Skeletal muscle satellite cell (primary cell): ENCODE results near the gene DCTN2.

ENCODE experiments used
- H3K27me3 ChIP-seq: 2 replicates; pipeline ENCODE4 v1.7.0; 2013; ENCODE audit warnings: low read length; ENCODE audit not compliant: control insufficient read depth, insufficient read depth
- H3K36me3 ChIP-seq: 2 replicates; pipeline ENCODE4 v1.7.0; 2013; ENCODE audit warnings: mild to moderate bottlenecking, control low read depth, low read length; ENCODE audit not compliant: insufficient read depth
- H3K4me1 ChIP-seq: 2 replicates; pipeline ENCODE4 v1.7.0; 2013; ENCODE audit warnings: low read length; ENCODE audit not compliant: control insufficient read depth, insufficient read depth
- H3K4me2 ChIP-seq: 2 replicates; pipeline ENCODE4 v1.7.0; 2013; ENCODE audit warnings: mild to moderate bottlenecking, low read length
- H3K4me3 ChIP-seq: 2 replicates; pipeline ENCODE4 v1.7.0; 2013; ENCODE audit warnings: low read length
- H3K9ac ChIP-seq: 2 replicates; pipeline ENCODE4 v1.7.0; 2013; ENCODE audit warnings: mild to moderate bottlenecking, low read depth, low read length, moderate library complexity
- H3K9me3 ChIP-seq: replicated peaks from 2 replicates; pipeline ENCODE4 v1.7.0; 2013; ENCODE audit warnings: mild to moderate bottlenecking, control low read depth, low read length

Gene DCTN2

DNA sequence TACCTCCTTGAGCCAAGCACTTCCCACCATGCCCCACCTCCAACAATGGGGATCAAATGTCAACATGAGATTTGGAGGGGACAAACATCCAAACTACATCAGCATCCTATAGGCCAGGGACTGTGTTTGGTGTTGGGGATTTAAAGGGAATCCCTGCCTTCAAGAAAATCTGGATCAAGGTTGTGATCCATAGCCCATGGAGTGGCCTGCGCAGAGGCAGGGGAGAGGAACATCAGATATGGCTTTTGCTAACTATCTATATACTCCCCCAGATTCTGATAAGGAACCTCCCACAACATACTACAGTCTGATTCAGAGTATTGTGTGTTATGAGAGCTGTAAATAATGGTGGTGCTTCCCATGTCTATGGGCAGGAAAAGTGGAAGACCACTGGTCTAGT, 7.9 kb upstream of the DCTN2 start:
- H3K9ac ChIP-seq = no peak overlapping the region
- peaks cover 35% of the 10 kb centered on the region for H3K27me3 ChIP-seq
- no peaks in the 10 kb centered on the region for H3K9me3 ChIP-seq
- no peak overlapping the region for H3K4me2 ChIP-seq
- peaks cover 10% of the 10 kb centered on the region for H3K4me1 ChIP-seq
- no peaks in the 10 kb centered on the region for H3K36me3 ChIP-seq
- no peak overlapping the region for H3K4me3 ChIP-seq

DNA sequence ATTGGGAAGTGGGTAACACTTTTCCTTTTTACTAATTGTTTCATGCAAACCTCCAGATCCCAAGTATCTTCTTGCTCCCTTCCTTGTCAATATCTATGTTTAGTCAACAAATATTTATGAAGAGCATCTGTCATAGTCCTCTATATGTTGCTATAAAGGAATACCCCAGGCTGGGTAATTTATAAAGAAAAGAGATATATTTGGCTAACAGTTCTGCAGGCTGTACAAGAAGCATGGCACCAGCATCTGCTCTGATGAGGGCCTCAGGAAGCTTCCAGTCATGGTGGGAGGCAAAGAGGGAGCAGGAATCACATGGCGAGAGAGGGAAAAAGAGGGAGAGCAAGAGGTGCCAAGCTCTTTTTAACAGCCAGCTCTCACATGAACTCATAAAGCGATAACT, 7.5 kb upstream of the DCTN2 start:
- Histone ChIP-seq H3K4me2 (no peak overlapping the region), H3K4me1 (peaks cover 12% of the 10 kb centered on the region), H3K9ac (no peak overlapping the region), H3K27me3 (peaks cover 37% of the 10 kb centered on the region), H3K4me3 (no peak overlapping the region), H3K36me3 (no peaks in the 10 kb centered on the region), H3K9me3 (no peaks in the 10 kb centered on the region)

DNA sequence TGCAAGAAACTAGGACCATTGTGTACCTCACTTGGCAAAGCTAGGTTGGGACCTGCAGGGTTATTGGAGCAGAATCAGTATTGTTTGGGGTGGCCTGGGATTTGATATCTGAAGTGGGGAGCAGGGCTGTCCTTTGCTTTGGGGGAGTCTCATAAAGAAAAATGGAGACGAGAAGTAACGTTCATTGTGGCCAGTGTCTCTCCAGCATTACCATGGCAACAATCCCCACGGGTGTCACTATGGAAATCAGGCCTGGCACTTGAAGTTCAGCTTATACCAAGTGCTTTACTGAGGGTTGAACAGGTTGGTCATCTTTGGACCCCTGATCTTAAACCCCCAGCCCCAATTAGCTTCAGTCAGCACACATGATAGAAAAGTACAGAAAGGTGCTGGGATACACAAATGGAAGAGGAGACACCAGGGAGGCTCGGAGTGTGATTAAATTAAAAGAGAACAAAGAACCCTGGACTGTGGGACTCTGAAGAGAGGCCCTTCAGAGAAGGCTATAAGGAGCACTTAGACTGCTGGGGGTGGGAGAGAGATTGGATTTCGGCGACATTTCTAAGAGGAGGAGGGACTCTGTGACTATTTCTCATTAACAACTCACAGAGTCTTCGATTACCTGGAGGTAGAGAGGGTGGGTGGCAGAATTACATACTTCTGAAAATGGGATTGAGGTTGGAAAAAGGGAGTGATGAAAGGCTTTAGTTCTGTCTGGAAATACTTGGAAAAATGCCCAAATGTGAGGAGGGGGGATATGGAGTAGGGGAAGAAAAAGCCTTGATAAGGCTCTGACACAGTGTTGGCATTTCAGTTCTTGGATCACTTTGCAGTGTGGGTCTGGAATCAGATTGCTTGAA, 6.6 kb upstream of the DCTN2 start:
- no peak overlapping the region for H3K4me3 ChIP-seq
- no peak overlapping the region for H3K4me2 ChIP-seq
- H3K9me3 ChIP-seq = no peaks in the 10 kb centered on the region
- H3K36me3 ChIP-seq = no peaks in the 10 kb centered on the region
- peaks cover 46% of the 10 kb centered on the region for H3K27me3 ChIP-seq
- H3K9ac ChIP-seq = no peak overlapping the region
- H3K4me1 ChIP-seq = peaks cover 12% of the 10 kb centered on the region

DNA sequence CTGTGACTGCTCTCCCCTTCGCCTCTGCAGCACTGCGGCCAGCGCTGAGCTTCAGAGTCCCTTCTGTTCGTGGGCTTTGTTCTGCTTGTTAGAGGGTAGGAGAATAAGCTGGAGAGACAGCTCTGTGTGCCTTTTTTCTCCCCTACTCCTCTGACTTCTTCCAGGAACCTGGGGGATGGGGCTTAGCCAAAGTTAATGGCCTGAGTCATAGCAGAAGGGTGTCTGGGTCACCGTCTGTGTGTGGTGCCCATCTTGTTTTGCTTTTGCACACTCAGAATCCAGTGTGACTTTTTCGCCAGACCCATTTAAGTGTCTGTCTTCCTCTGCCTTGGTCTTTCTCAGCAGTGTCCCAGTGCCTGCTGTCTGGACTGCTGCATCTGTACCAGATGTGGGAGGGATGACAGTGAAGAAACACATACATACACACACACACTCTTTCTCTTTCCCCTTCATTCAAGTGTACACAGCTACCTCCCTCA, 5.9 kb upstream of the DCTN2 start:
- no peak overlapping the region for H3K9ac ChIP-seq
- H3K9me3 ChIP-seq = no peaks in the 10 kb centered on the region
- peaks cover 12% of the 10 kb centered on the region for H3K4me1 ChIP-seq
- no peaks in the 10 kb centered on the region for H3K36me3 ChIP-seq
- H3K27me3 ChIP-seq = peaks cover 50% of the 10 kb centered on the region
- H3K4me3 ChIP-seq = no peak overlapping the region
- no peak overlapping the region for H3K4me2 ChIP-seq

DNA sequence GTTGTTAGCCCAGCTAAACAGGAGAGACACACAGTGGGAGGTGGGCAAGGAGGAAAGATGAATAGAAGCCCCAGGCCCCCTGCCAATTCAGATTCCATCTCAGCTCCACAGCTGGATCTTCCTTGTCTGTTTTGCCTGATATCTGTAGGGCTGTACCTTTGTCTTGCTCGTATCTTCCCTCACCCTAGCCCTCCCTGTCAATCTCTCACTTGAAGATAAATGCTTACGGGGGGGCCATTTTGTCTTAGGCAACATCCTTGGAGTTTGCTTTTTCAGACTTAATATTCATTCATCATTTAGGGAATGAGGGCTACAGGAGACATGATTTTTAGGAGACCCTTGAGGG, 5.3 kb upstream of the DCTN2 start:
- H3K27me3 ChIP-seq = peaks cover 50% of the 10 kb centered on the region
- no peaks in the 10 kb centered on the region for H3K36me3 ChIP-seq
- H3K4me3 ChIP-seq = no peak overlapping the region
- peaks cover 12% of the 10 kb centered on the region for H3K4me1 ChIP-seq
- H3K9ac ChIP-seq = no peak overlapping the region
- H3K9me3 ChIP-seq = no peaks in the 10 kb centered on the region
- no peak overlapping the region for H3K4me2 ChIP-seq

DNA sequence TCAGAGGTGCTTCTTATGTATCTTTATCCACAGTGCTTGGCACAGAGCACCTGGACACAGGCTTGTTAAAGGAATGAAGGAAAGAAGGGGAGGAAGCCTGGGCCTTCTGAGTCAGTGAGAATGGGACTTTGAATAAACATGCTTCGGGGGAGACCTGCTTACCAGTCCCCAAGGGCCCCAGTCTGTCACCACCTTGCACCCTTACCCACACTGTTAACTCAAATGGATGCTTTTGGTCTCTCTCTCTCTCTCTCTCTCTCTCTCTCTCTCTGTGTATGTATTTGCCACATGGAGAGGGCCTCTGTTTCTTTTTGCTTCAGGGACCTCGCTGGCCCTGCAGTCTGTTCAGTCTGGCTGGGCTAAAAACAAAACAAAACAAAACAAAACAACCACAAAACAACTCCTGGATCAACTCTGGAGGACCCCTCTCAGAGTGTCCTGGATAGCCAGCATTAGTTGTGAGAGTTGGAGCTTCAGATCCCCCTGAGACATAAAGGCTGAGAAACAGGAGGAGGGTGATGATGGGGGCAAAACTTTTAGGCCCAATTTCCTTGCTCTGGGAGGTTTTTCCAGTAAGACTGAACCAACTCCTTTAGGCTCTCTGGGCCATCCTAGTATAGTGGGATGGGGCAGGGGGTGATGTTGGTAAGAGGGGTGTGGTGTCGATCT, 4.8 kb upstream of the DCTN2 start:
- peaks cover 12% of the 10 kb centered on the region for H3K4me1 ChIP-seq
- H3K4me3 ChIP-seq = no peak overlapping the region
- H3K36me3 ChIP-seq = no peaks in the 10 kb centered on the region
- no peaks in the 10 kb centered on the region for H3K9me3 ChIP-seq
- no peak overlapping the region for H3K9ac ChIP-seq
- H3K27me3 ChIP-seq = peaks cover 50% of the 10 kb centered on the region
- H3K4me2 ChIP-seq = no peak overlapping the region

- Histone ChIP-seq H3K9me3 (no peaks in the 10 kb centered on the region), H3K9ac (no peak overlapping the region), H3K4me1 (peaks cover 16% of the 10 kb centered on the region), H3K36me3 (peaks cover under 1% of the 10 kb centered on the region), H3K27me3 (peaks cover 50% of the 10 kb centered on the region), H3K4me3 (no peak overlapping the region), H3K4me2 (no peak overlapping the region)
These were observed 3.9 kb upstream of the DCTN2 start for GRCh38 chr12:57550641-57551549.

DNA sequence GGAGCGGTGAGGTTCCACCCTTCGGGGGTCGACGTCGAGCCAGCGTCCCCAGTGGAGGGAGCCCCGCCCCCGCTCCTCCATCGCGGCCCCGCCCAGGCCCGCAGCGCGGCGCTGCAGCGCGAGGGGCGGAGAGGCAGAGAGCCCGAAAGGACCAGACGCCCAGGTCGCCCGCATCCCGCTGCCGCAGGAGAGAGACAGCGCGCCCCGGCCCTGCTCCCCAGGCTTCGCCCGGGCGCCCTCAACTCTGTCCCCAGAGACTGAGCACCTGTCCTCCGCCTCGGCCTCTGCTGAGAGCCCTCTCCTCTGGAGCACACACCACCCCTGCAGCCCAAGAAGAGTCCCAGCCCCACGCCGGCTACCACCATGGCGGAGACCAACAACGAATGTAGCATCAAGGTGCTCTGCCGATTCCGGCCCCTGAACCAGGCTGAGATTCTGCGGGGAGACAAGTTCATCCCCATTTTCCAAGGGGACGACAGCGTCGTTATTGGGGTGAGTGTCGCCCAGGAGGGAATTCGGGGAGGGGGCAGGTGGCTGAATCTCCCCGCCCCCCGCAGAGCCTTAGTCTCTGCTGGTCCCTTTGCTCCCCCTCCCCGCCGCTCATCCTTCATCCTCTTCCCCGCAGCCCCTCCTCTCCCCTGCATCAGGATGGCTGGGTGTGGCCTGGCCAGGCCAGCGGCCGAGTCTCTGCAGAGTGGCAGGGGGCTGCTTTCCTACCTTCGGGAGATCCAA, 3.1 kb upstream of the DCTN2 start, which contains the start of gene KIF5A:
Gene KIF5A (plus strand): TSS at position 136 of the 732 bp plus-strand sequence. CDS start 228 bp downstream, at position 364.
- peaks cover 23% of the 10 kb centered on the region for H3K4me1 ChIP-seq
- peak within 1 kb of the TSS; percentile 73 for H3K4me2 ChIP-seq
- peak within 1 kb of the TSS; percentile 45 for H3K4me3 ChIP-seq
- no peak within 1 kb of the TSS for H3K9ac ChIP-seq
- peaks cover 8% of the 10 kb centered on the region for H3K36me3 ChIP-seq
- peaks cover 50% of the 10 kb centered on the region for H3K27me3 ChIP-seq
- no peaks in the 10 kb centered on the region for H3K9me3 ChIP-seq

DNA sequence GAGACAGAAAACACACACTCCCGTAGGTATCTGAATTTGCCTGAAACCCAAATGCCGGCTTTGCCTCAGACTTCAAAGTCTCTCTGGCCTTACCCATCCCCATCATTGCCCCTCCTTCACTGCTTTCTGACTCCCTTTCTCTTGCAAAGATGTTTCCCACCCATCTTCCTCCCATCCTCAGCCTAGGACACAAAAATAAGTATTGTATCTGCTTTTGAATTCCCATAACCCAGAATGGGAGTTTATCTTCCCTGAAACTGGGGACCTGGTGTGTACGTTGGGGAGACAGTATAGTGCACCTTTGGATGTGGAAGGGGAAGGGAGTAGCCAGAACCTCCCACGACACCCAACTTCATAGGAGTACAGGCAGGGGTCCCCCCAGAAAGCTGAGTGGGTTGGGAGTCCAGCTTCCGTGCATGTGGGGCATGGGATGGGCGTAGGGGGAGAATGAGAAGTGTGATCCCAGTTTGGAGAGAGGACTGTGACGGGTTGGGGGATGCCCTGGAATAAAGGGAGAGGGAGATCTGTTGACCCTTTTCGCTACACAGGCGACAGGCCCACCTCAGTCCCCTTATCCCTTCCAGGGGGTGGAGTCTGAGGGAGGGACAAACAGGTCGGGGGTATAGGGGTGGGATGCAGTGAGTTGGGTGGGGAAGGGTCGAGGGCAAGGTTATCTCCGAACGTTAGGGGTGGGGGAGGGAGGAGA, 2.4 kb upstream of the DCTN2 start:
- H3K36me3 ChIP-seq = peaks cover 8% of the 10 kb centered on the region
- no peaks in the 10 kb centered on the region for H3K9me3 ChIP-seq
- peak overlapping the region; percentile 45 for H3K4me3 ChIP-seq
- H3K4me1 ChIP-seq = peaks cover 23% of the 10 kb centered on the region
- H3K27me3 ChIP-seq = peaks cover 47% of the 10 kb centered on the region
- no peak overlapping the region for H3K9ac ChIP-seq
- peak overlapping the region; percentile 73 for H3K4me2 ChIP-seq

GRCh38 chr12:57548488-57548887, 1.5 kb upstream of the DCTN2 start:
- Histone ChIP-seq H3K9ac (no peak overlapping the region), H3K4me2 (no peak overlapping the region), H3K27me3 (peaks cover 39% of the 10 kb centered on the region), H3K4me3 (no peak overlapping the region), H3K36me3 (peaks cover 11% of the 10 kb centered on the region), H3K9me3 (no peaks in the 10 kb centered on the region), H3K4me1 (peaks cover 23% of the 10 kb centered on the region)
